Body of pancreas (tissue), 4 donors: Measurements from ENCODE around the gene CCDC186.

Source experiments
- CTCF ChIP-seq, 7 experiments: fragments of 450-650 bp in 4 of 7; fragments of 200-600 bp in 3 of 7; sonication (generic) in 3 of 7; IDR thresholded peaks; one replicate each; pipeline ENCODE4 v1.5.1; 2016 to 2019; ENCODE audit warnings: antibody characterized with exemption in 7 of 7
- POLR2A ChIP-seq, 3 donors: fragments of 450-650 bp; IDR thresholded peaks; one replicate each; pipeline ENCODE4 v1.6.1; 2016; ENCODE audit warnings: antibody characterized with exemption in 3 of 3, mild to moderate bottlenecking in 2 of 3

DNA sequence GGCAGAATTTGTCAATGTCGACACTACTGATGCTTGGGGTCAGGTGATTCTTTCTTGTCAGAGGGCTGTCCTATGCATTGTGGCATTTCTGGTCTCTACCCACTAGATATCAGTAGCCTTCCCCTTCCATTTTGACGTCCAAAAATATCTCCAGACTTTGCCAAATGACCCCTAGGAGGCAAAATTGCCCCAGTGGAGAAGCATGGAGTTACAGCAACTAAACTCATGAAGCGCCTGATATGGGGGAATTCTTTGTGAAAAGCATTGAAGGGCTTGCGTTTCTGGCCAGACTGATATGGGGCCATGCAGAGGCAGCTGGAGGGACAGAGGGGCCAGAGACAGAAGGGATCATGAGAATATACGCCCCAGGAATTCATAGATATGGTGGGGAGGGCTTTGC, 86.7 kb downstream of the CCDC186 start:
- TF ChIP-seq CTCF (IDR thresholded peaks at IDR 0.05) (no peak), POLR2A (IDR thresholded peaks at IDR 0.05) (no peak)
